AG08395 (cell line): Measurements from ENCODE around the gene SLC25A34.
"Not testable (repeated sequence)": the region's sequence is repeated elsewhere in the genome, so short reads cannot be mapped to it uniquely, and the experiment has no call there.

Experiments used
- DNase-seq: peaks from one replicate; pipeline ENCODE4 v3.0.0; 2012; ENCODE audit warnings: mixed read lengths, low spot score

SLC25A34 gene

DNA sequence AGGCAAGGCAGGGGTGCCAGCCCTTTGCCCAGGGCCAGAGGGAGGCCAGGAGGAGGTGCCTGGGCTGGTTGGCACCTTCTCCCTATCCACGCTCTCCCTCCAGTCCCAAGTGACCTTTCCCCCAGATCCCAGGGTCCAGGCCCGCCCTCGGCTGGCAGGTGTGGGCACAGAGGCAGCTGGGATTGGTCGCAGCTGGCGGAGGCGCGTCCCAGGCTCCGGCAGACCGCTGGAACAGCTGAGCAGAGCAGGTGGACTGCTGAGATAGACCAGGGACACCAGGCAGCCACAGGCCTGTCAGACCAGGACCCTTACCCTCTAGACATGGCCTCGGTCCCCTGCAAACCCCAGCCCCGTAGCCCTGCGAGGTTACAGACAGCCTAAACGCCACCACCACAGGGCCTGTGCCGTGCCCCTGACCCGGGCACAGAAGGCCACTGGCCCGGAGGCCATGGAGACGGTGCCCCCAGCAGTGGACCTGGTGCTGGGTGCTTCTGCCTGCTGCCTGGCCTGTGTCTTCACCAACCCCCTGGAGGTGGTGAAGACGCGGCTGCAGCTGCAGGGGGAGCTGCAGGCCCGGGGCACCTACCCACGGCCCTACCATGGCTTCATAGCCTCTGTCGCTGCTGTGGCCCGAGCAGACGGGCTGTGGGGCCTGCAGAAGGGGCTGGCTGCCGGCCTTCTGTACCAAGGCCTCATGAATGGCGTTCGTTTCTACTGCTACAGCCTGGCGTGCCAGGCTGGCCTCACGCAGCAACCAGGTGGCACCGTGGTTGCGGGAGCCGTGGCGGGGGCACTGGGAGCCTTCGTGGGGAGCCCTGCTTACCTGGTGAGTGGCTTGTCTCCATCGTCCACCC lies at the start of gene SLC25A34:
SLC25A34 (plus strand) TSS at position 221 of the 854 bp plus-strand sequence; CDS start at position 449, 228 bp downstream.
- no peak for DNase-seq

DNA sequence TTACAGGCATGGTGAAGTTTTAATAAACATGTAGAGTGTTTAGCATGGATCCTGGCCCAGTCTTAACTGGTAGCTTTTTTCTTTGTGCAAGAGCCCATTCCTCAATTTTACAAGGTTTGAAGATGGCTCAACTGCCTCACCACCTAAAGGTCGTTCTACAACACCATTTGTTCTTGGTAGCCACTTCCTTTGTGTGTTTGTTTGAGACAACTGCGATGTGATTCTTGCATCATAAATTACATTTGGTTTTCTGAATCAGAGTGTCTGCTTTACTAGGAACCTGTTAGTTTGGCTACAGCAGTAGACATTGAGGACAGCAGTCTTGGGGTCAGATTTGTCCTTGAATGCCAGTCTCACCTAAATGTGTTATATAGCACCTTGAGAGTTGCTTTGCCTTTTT lies 48.6 kb upstream of the SLC25A34 start:
- DNase-seq, result no peak

- no peak for DNase-seq
Observed at GRCh38 chr1:15690317-15690716, 45.7 kb upstream of the SLC25A34 start.

DNA sequence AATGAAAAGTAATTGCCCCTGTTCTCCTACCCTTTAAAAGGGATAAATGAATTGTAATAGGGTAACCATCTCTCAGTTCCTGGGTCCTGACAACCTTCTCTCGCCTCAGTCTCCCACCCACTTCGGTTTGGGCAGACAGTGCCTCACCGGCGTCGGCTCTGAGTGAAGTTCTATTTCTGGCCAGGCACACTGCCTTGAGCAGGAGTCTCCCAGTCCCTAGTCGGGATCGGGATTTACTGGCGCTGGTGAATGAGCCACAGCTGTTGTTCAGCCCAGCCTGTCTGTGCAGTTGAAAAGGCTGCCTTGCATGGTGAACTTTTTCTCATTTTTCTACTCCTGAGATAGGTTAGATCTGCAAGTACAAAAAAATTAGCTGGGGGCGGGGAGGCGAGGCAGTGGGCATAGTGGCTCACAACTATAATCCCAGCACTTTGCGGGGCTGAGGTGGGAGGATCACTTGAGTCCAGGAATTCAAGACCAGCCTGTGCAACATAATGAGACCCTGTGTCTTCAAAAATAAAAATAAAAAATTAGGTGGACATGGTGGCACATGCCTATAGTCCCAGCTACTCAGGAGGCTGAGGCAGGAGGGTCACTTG lies 44.5 kb upstream of the SLC25A34 start:
- DNase-seq, result peak; percentile 52

GRCh38 chr1:15692121-15692682 lies 43.9 kb upstream of the SLC25A34 start:
- no peak for DNase-seq

GRCh38 chr1:15693371-15693770 lies 42.7 kb upstream of the SLC25A34 start:
- DNase-seq, result no peak

DNA sequence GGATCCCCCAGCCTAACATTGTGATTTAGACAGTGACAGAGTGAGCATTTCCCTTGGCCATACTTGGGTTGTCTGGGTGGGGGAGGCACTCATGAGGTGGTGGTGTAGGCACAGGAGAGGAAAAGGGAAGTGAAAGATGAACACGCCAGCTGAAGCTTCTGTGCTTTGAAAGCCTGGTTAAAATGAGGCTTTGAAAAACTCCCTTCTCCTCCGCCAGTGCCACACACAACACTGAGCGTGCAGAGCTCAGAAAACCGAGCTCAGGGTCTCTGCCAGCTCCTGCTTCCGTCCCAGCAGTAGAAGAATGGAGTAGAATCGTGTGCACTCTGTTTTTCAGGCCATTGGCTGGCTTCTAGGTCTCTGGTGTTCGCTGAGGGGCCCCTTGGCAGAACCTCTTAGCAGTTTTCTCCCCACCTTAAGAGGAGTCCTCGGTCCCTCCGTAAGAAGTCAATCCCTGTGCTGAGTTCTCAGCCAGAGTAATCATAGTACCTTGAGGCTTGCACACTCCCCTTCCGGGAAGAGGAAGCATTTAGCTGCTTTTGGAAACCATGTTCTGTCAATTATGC lies 39.0 kb upstream of the SLC25A34 start:
- DNase-seq, result no peak

DNA sequence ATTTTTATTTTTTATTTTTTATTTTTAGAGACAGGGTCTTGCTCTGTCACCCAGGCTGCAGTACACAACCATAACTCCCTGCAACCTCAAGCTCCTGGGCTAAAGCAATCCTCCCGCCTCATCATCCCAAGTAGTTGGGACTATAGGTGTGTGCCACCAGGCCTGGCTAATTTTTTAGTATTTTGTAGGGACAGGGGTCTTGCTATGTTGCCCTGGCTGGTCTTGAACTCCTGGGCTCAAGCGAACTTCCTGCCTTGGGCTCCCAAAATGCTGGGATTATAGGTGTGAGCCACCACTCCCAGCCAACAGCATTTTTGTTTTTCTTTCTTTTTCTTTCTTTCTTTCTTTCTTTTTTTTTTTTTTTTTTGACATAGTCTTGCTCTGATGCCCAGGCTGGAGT lies 37.9 kb upstream of the SLC25A34 start:
- DNase-seq, result no peak

DNA sequence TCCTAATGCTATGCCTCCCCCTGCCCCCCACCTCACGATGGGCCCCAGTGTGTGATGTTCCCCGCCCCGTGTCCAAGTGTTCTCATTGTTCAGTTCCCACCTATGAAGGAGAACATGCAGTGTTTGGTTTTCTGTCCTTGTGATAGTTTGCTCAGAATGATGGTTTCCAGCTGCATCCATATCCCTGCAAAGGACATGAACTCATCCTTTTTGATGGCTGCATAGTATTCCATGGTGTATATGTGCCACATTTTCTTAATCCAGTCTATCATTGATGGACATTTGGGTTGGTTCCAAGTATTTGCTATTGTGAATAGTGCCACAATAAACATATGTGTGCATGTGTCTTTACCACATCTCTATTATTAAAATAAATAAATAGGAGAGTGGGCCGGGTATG lies 36.7 kb upstream of the SLC25A34 start:
- not testable (repeated sequence) for DNase-seq

DNA sequence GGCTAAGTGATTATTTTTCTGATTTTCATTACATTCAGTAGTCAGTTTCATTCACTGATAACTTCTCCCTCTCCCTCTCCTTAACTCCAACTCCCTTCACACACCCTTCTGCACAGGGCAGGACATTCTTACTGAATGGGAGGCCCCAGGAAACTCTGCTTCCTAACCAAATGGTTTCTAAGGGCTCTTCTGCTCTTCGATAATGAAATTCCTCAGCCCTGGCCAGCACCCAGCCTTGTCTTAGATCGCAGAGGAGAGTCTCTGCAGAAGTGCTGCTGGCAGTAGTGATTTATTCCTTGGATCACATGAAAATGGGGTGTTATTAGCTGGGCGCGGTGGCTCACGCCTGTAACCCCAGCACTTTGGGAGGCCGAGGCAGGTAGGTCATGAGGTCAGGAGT lies 35.5 kb upstream of the SLC25A34 start:
- no peak for DNase-seq

DNA sequence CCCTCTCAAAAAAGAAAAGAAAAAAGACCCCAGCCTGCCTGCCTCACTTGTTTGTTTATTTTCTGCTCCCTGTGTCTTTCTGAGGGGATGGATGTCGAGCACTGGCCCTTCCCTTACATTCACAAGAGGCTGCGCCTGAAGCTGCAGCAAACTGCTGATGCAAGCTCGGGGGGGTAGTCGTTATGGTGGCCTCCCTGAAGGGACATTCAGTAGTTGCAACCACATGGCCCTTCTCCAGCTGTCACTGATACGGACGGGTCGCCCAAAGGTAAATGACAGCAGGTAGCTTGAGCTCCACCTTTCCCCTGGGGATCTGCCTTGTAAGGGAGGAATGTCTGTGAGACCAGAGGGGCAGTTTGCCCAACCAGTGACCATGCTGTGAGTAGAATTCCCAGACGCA lies 34.3 kb upstream of the SLC25A34 start:
- no peak for DNase-seq

- no peak for DNase-seq
Observed at GRCh38 chr1:15702722-15703550, 33.1 kb upstream of the SLC25A34 start.

GRCh38 chr1:15703562-15703961 lies 32.5 kb upstream of the SLC25A34 start:
- peak; percentile 96 for DNase-seq

DNA sequence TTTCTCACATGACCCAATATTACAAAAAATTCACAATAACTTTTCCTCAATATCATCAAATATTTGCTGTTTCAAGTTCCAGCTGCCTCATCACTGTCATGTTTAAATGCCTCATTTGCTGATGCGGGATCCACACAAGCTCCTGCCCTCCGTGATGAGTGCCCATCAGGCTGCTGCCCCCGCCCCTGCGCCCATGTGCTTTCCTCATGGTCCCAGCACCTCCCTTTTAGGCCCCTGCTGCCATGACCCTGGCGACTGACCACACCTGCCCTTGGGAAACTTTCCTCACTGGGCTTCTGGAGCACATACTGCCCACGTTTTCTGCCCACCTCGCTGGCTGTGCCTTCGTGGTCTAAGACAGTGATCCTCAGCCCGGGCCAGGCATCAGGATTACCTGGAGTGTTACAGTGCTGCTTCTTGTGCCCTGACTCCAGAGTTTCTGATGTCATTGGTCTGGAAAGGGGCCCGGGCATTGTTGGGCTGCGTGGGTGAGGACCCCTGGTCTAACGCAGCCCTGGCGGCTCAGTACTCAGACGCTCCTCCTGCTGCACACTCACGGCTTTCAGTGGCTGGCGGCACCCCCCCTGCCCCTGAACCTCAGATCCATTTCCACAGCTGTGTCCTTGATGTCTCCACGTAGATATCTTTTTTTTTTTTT lies 31.4 kb upstream of the SLC25A34 start:
- DNase-seq, result no peak

- no peak for DNase-seq
Observed at GRCh38 chr1:15705184-15705566, 30.9 kb upstream of the SLC25A34 start.

GRCh38 chr1:15706751-15707150 lies 29.3 kb upstream of the SLC25A34 start:
- DNase-seq, result no peak

DNA sequence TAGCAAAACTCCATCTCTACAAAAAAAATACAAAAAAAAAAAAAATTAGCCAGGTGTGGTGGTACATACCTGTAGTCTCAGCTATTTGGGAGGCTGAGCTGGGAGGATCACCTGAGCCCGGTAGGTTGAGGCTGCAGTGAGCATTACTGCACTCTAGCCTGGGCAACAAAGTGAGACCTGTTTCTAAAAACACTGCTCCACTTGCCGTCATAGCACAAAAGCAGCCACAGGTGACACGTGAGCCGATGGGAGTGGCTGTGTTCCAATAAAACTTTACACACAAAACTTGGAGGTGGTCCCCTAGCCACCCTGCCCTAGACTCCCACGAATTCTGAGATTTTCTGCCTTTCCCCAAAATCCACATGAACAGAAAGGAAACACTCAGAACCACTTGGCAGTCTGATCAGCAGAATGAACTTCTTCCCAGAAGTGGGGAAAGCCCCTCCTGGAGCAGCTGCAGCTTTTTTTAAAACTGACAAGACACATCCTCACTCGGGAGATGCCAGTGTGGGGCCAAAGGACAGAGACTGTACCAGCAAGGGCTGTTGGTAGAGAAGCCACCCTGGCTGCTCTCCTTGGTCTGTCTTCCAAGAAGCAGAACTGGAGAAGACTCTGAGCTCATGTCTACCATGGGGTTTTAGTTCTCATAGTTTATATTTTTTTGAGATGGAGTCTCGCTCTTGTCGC lies 28.7 kb upstream of the SLC25A34 start:
- DNase-seq, result no peak

DNA sequence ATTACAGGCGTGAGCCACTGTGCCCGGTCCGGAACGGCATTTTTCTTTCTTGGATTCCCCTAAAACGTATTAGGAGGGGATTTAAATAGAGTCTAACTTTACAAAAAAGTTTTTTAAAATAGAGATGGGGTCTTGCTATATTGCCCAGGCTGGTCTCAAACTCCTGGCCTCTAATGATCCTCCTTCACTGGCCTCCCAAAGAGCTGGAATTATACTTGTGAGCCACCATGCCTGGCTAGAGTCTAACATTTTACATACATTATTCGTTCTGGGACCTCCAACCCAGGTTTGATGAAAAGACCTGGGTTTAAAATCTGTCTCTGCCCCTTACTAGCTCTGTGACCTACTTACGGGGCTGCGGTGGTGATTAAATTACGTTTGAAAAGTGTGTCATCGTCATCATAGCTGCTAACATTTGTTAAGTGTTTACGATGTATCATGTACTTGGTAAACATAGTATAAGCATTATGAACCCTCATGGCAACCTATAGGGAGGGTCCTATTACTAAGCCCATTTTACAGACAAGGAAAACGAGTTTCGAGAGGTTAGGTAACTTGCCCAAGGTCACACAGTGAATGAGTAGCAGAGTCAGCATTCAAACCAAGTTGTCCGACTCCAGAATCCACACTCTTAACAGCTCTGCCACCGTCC lies 27.4 kb upstream of the SLC25A34 start:
- no peak for DNase-seq

DNA sequence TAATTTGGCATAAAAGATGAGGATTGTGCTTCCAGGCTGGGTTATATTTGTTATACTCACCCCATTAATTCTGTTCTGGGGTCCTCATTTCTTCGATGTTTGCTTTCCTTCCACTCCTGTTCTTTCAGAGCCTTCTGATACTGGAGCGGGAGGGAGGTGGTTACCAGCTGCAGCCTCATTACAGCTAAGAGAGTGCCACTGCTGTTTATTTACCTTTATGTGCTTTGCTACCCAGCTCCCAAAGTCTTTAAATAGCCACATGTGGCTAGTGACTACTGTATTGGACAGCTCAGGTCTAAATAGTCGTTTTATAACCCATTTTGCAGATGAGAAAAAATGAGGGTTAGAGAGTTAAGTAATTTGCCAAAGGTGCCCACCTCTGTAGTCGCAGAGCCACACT lies 26.8 kb upstream of the SLC25A34 start:
- DNase-seq, result no peak

DNA sequence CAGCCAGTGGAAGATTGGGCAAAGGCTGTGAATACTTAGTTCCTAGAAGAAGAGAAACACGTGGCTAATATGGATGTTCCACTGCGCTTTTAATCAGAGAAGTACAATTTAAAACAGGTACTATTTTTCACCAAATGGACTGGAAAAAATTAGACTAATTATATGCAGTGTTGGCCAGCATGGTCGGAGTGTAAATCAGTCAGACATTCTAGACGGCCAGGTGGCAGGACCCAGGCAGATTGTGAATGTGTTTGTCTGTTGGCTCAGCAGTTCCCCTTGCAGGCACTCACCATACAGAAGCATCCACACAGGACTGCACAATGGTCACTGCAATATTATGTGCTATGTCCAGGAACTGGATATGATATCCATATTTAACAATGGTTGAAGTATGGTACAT lies 23.9 kb upstream of the SLC25A34 start:
- DNase-seq, result no peak
